ENCODE results near the gene GDI1.

- TF ChIP-seq YY1 (IDR thresholded peaks at IDR 0.05; ENCODE audit: insufficient read depth, insufficient read length) = no peak
- no peak for TF ChIP-seq SUZ12 (IDR thresholded peaks at IDR 0.05; ENCODE audit: extremely low read depth, insufficient read depth, insufficient read length)
These were observed 16.6 kb upstream of the GDI1 start for GRCh38 chrX:154420402-154420756.
